ENCODE results near the gene MEG3.

Gene MEG3

GRCh38 chr14:100857233-100857922, 31.5 kb downstream of the MEG3 start:
- intact Hi-C loops (cut with DNase I): no loop called here

DNA sequence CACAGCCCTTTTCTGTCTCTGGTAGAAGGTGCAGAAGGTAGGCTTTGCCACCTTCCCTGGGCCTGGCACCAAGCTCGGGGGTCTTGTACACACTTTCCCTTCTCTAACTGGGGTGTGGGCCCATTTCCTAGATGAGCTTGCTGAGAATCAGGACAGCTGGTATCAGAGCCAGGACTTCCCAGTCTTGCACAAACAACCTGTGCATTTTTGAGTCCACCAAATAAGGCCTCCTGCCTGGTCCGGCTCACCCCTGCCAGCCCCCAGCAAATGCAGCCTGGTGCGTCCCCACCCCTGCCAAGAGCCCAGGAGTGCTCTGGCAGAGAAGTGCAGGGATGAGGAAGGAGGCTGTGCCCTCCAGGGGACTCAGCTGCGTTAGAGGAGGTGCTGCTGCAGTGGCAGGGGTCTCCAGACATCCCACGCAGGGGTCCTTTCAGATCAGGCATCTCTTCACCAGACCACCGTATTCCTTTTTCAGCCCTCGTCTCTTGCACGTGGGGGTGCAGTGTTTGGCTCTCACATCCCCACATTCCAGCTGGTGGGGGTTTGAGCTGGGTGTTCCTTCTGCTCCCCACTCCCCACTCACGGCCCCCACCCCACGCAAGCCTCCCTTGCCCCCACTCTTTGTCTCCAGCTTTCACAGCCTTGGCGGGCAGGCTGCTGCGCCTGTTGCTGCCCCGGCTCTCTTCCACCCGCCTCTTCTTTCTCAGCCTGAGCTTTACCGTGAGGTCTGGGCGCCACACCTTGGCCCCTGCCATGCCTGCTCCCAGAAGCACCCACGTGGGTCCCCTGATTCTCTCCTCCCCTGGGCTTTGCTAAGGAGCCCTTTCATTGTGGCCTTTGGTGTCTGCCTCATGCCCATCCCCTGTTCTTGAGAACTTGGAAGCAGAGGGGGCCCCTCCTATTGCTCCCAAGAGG, 32.3 kb downstream of the MEG3 start:
- DNase-seq: no peak
- intact Hi-C loops (cut with DNase I): no loop called here

More at GRCh38 chr14:100857233-100857922, 31.5 kb downstream of the MEG3 start:
- no peak for DNase-seq

- intact Hi-C loops (cut with DNase I): no loop called here
- no peak for DNase-seq
Observed at GRCh38 chr14:100858838-100859220, 32.9 kb downstream of the MEG3 start.

GRCh38 chr14:100859781-100860180, 33.9 kb downstream of the MEG3 start:
- intact Hi-C loops (cut with DNase I): no loop called here
- no peak for DNase-seq

GRCh38 chr14:100860556-100861187, 34.8 kb downstream of the MEG3 start:
- intact Hi-C loops (cut with DNase I): no loop called here
- DNase-seq: no peak

DNA sequence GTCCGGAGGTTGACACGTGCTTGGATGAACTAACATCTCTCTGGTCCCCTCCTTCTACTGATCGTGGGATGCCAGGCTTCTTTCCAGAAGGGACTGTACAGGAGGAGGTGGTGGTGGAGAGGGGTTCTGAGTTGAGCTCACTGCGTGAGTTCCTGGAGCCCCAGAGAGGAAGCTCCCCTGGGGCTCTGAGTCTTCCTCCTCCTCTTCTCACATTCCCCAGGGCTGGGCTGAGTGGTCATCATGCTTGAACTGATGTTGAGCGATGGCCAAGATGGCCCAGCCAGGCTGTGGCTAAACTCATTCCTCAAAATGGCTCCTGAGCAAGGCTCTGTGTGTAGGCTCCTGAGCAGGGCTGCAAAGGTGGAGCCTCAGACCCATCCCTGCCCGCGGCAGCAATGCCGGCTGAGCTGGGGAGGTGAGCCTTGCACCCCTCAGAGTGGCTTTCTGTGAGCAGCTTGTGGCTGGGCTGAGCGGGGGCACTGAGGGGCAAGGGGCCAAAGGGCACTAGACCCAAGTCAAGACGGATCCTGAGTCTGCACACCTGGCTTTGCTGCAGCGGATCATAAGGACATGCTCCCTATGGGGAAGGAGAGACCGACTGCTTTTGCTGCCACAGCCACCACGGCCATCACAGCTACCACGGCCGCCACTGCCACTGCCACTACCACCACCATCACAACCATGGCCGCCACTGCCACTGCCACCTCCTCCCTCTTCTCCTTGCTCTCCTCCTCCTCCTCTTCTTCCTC, 35.4 kb downstream of the MEG3 start:
- DNase-seq: peak in 1 of 42 donors; percentile 10
- intact Hi-C loops (cut with DNase I): no loop called here

- DNase-seq: no peak
- intact Hi-C loops (cut with DNase I): no loop called here
Observed at GRCh38 chr14:100861937-100862247, 36.0 kb downstream of the MEG3 start.

GRCh38 chr14:100862277-100862676, 36.4 kb downstream of the MEG3 start:
- intact Hi-C loops (cut with DNase I): no loop called here
- DNase-seq: peak in 1 of 42 donors; percentile 9

- intact Hi-C loops (cut with DNase I): no loop called here
- no peak for DNase-seq
Observed at GRCh38 chr14:100862793-100863192, 36.9 kb downstream of the MEG3 start.

- DNase-seq: peak in 2 of 42 donors; percentile 2 to 21
- intact Hi-C loops (cut with DNase I): no loop called here
Observed at GRCh38 chr14:100864206-100864605, 38.3 kb downstream of the MEG3 start.

GRCh38 chr14:100864960-100865681, 39.2 kb downstream of the MEG3 start:
- intact Hi-C loops (cut with DNase I): no loop called here
- peak in 1 of 42 donors; percentile 14 for DNase-seq

DNA sequence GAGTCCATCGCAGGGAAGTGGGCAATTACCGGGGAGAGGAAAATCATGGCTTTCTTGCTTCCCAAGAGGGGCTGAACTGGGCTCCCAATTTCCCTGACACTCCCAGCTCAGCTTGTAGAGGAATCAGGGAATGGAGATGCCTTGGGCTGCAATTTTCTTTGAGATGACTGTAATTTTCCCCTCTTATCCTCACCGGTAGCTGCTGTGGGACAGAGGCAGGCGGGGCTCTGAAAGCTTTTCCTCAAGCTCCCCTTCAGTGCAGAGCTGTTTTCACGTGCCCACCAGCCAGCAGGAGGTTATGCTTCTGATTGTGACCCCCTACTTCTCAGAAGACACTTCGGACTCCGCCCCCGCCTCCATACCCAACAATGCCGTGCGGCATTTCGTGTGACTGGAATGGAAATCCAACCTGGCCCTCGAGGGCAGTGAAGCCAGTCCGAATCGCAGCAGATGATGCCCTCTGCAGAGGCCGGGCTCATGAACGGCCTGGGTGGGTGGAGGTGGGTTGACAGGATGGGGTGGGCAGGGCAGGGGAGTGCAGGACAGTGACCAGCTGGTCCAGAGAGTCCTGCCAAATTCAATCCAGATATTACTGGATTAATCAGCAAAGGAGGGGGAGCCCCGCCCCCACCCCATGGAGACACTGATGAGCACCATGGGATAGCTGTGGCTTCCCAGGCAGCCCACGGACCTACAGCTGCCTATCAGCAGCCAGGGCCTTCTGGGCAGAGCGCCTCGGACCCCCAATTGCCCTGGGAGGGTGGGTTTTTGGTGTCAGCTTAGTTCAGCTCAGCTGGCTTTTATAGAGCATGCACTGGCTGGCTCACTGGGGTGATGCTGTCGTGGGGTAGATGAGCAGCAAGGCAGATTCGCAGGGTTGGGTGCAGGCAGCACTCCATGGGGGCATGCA, 40.0 kb downstream of the MEG3 start:
- peak in 2 of 42 donors; percentile 1 to 27 for DNase-seq
- intact Hi-C loops (cut with DNase I): no loop called here

- DNase-seq: peak in 40 of 42 donors; percentile 20 to 81 (median 51)
- intact Hi-C loops (cut with DNase I): no loop called here
Observed at GRCh38 chr14:100866666-100867630, 41.0 kb downstream of the MEG3 start.

- DNase-seq: peak in 1 of 42 donors; percentile 6
- intact Hi-C loops (cut with DNase I): no loop called here
Observed at GRCh38 chr14:100867631-100868315, 41.9 kb downstream of the MEG3 start.

GRCh38 chr14:100868621-100869370, 42.9 kb downstream of the MEG3 start:
- intact Hi-C loops (cut with DNase I): no loop called here
- no peak for DNase-seq
